ENCODE results near the gene USP13.

GRCh38 chr3:179613807-179614206 lies 39.0 kb upstream of the USP13 start:
- TF ChIP-seq CTCF (IDR thresholded peaks at IDR 0.05) (no peak), EZH2 (IDR thresholded peaks at IDR 0.05; ENCODE audit: borderline replicate concordance, insufficient read depth, low read depth, low read length, poor library complexity, severe bottlenecking) (no peak)
